Neural progenitor cell (in vitro differentiated cells): ENCODE measurements around the gene PTPN5. TPM values are rescaled to one million over a fixed set of nuclear protein-coding genes. Genes with fewer than 3 reads are reported as not detected.

Source experiments
- DNase-seq: peaks from one replicate; pipeline ENCODE4 v3.0.0-alpha.2; 2016; ENCODE audit warnings: low spot score
- H2AFZ ChIP-seq: fragments of 200-600 bp; sonication (generic); replicated peaks from 2 replicates; pipeline ENCODE4 v1.6.1; 2016; ENCODE audit warnings: antibody characterized with exemption
- H3F3A ChIP-seq: fragments of 200-600 bp; sonication (generic); 2 replicates; pipeline ENCODE4 v1.6.1; 2016; ENCODE audit warnings: antibody characterized with exemption, low read depth
- H3K27ac ChIP-seq: fragments of 200-600 bp; sonication (generic); 2 replicates; pipeline ENCODE4 v1.5.1; 2016; ENCODE audit warnings: mild to moderate bottlenecking
- H3K27me3 ChIP-seq: fragments of 200-600 bp; sonication (generic); 2 replicates; pipeline ENCODE4 v1.6.1; 2016; ENCODE audit warnings: mild to moderate bottlenecking, moderate library complexity
- H3K36me3 ChIP-seq: fragments of 200-600 bp; sonication (generic); 2 replicates; pipeline ENCODE4 v1.5.1; 2016
- H3K4me1 ChIP-seq: fragments of 200-600 bp; sonication (generic); 2 replicates; pipeline ENCODE4 v1.6.1; 2016; ENCODE audit warnings: mixed run types
- H3K4me2 ChIP-seq: fragments of 200-600 bp; sonication (generic); 2 replicates; pipeline ENCODE4 v1.6.1; 2016
- H3K4me3 ChIP-seq: fragments of 200-600 bp; sonication (generic); 2 replicates; pipeline ENCODE4 v1.5.1; 2016
- H3K79me2 ChIP-seq: fragments of 200-600 bp; sonication (generic); 2 replicates; pipeline ENCODE4 v1.6.1; 2016; ENCODE audit warnings: low read depth
- H3K9ac ChIP-seq: fragments of 200-600 bp; sonication (generic); 2 replicates; pipeline ENCODE4 v1.6.1; 2016
- H3K9me3 ChIP-seq: fragments of 200-600 bp; sonication (generic); 2 replicates; pipeline ENCODE4 v1.5.1; 2016; ENCODE audit warnings: low read depth
- H4K20me1 ChIP-seq: fragments of 200-600 bp; sonication (generic); 2 replicates; pipeline ENCODE4 v1.6.1; 2016; ENCODE audit warnings: low read depth
- H3K27ac Mint-ChIP-seq: 3 replicates; pipeline ENCODE4 v1.8.0; 2021; ENCODE audit warnings: mixed read lengths
- H3K27me3 Mint-ChIP-seq: 2 replicates; pipeline ENCODE4 v1.8.0; 2022; ENCODE audit warnings: low read depth, mild to moderate bottlenecking, inconsistent platforms, moderate library complexity, mixed read lengths; ENCODE audit not compliant: insufficient read depth
- H3K36me3 Mint-ChIP-seq: 3 replicates; pipeline ENCODE4 v1.8.0; 2021; ENCODE audit warnings: mixed read lengths
- H3K4me1 Mint-ChIP-seq: 3 replicates; pipeline ENCODE4 v1.8.0; 2021; ENCODE audit warnings: mixed read lengths
- H3K4me3 Mint-ChIP-seq: 3 replicates; pipeline ENCODE4 v1.8.0; 2021; ENCODE audit warnings: mild to moderate bottlenecking, moderate library complexity, mixed read lengths
- H3K9me3 Mint-ChIP-seq: 3 replicates; pipeline ENCODE4 v1.8.0; 2020; ENCODE audit warnings: mixed read lengths
- CTCF ChIP-seq: fragments of 200-600 bp; sonication (generic); IDR thresholded peaks from 2 replicates; pipeline ENCODE4 v1.5.1; 2017; ENCODE audit warnings: antibody characterized with exemption, mild to moderate bottlenecking
- EZH2 ChIP-seq: fragments of 200-600 bp; sonication (generic); IDR thresholded peaks from 2 replicates; pipeline ENCODE4 v1.6.1; 2017; ENCODE audit warnings: antibody characterized with exemption, mild to moderate bottlenecking, moderate library complexity
- EZH2phosphoT487 ChIP-seq: fragments of 200-600 bp; sonication (generic); IDR thresholded peaks from 2 replicates; pipeline ENCODE4 v1.6.1; 2017; ENCODE audit warnings: antibody characterized with exemption
- total RNA-seq: library from RNA; depleted of rRNA; stranded (reverse); fragments of >200 nt; gene quantifications from 2 replicates; pipeline ENCODE4 v1.2.3, GENCODE V29; 2015; ENCODE audit warnings: low replicate concordance

The PTPN5 gene
- total RNA-seq, 1 donor from 2014 or later: 8.5 TPM

GRCh38 chr11:18713646-18714442 lies 77.8 kb downstream of the PTPN5 start:
- Histone ChIP-seq H3K27me3 (peaks cover 53% of the 10 kb centered on the region), H3K4me3 (no peak overlapping the region)
- no peaks in the 10 kb centered on the region for H3K36me3 Mint-ChIP-seq

GRCh38 chr11:18710545-18710944 lies 81.1 kb downstream of the PTPN5 start:
- H3K9me3 ChIP-seq: no peaks in the 10 kb centered on the region
- TF ChIP-seq EZH2: no peak
- TF ChIP-seq CTCF: no peak
- TF ChIP-seq EZH2phosphoT487: no peak
- peaks cover 16% of the 10 kb centered on the region for H3K27me3 Mint-ChIP-seq

More at GRCh38 chr11:18713646-18714442, 77.8 kb downstream of the PTPN5 start:
- no peaks in the 10 kb centered on the region for H4K20me1 ChIP-seq
- no peak for DNase-seq
- no peak overlapping the region for H3K9ac ChIP-seq
- H3K36me3 ChIP-seq: no peaks in the 10 kb centered on the region
- H3K27ac ChIP-seq: no peak overlapping the region
- H3K27me3 Mint-ChIP-seq: peaks cover 22% of the 10 kb centered on the region
- no peaks in the 10 kb centered on the region for H3K79me2 ChIP-seq
- TF ChIP-seq EZH2 (no peak), EZH2phosphoT487 (no peak), CTCF (no peak)
- H3K27ac Mint-ChIP-seq: no peak overlapping the region
- no peak overlapping the region for H3K4me3 Mint-ChIP-seq
- no peak overlapping the region for H3K4me2 ChIP-seq
- H2AFZ ChIP-seq: no peak overlapping the region
- H3F3A ChIP-seq: no peaks in the 10 kb centered on the region
- no peaks in the 10 kb centered on the region for H3K9me3 Mint-ChIP-seq
- H3K4me1 ChIP-seq: no peaks in the 10 kb centered on the region
- H3K9me3 ChIP-seq: no peaks in the 10 kb centered on the region
- H3K4me1 Mint-ChIP-seq: no peaks in the 10 kb centered on the region

GRCh38 chr11:18709414-18709813 lies 82.2 kb downstream of the PTPN5 start:
- Histone ChIP-seq H3K36me3 (no peaks in the 10 kb centered on the region), H3K4me2 (no peak overlapping the region), H2AFZ (no peak overlapping the region), H3K9me3 (no peaks in the 10 kb centered on the region), H3K27ac (no peak overlapping the region), H3K79me2 (no peaks in the 10 kb centered on the region), H3K27me3 (peaks cover 49% of the 10 kb centered on the region), H3F3A (no peaks in the 10 kb centered on the region), H4K20me1 (no peaks in the 10 kb centered on the region), H3K4me1 (no peaks in the 10 kb centered on the region), H3K9ac (no peak overlapping the region), H3K4me3 (no peak overlapping the region)
- Mint-ChIP-seq H3K36me3 (no peaks in the 10 kb centered on the region), H3K27ac (no peak overlapping the region), H3K4me3 (no peak overlapping the region), H3K9me3 (no peaks in the 10 kb centered on the region), H3K27me3 (peaks cover 7% of the 10 kb centered on the region), H3K4me1 (peaks cover under 1% of the 10 kb centered on the region)
- no peak for DNase-seq
- TF ChIP-seq CTCF: no peak
- TF ChIP-seq EZH2: no peak
- TF ChIP-seq EZH2phosphoT487: no peak

More at GRCh38 chr11:18710545-18710944, 81.1 kb downstream of the PTPN5 start:
- H3K9me3 Mint-ChIP-seq: no peaks in the 10 kb centered on the region
- H3K27ac ChIP-seq: no peak overlapping the region
- peaks cover 52% of the 10 kb centered on the region for H3K27me3 ChIP-seq
- no peaks in the 10 kb centered on the region for H3K79me2 ChIP-seq
- H3K4me3 Mint-ChIP-seq: no peak overlapping the region
- no peaks in the 10 kb centered on the region for H3K36me3 Mint-ChIP-seq
- no peak overlapping the region for H3K4me3 ChIP-seq
- H4K20me1 ChIP-seq: no peaks in the 10 kb centered on the region
- DNase-seq: no peak
- H3K4me2 ChIP-seq: no peak overlapping the region
- no peaks in the 10 kb centered on the region for H3K4me1 Mint-ChIP-seq
- no peak overlapping the region for H3K27ac Mint-ChIP-seq
- no peaks in the 10 kb centered on the region for H3K4me1 ChIP-seq
- H3K36me3 ChIP-seq: no peaks in the 10 kb centered on the region
- H3F3A ChIP-seq: no peaks in the 10 kb centered on the region
- H2AFZ ChIP-seq: no peak overlapping the region
- H3K9ac ChIP-seq: no peak overlapping the region
